HG03060 (cell line): ENCODE data around the gene PARD3B.

Experiments
- ATAC-seq: cut with Tn5 transposase; IDR thresholded peaks from one replicate; pipeline ENCODE4 v1.9.1; 2021; ENCODE audit warnings: low read depth, moderate number of reproducible peaks; ENCODE audit not compliant: unreplicated experiment

The PARD3B gene

GRCh38 chr2:204876311-204876710 lies 331.0 kb downstream of the PARD3B start:
- ATAC-seq, result no peak

GRCh38 chr2:204877691-204878090 lies 332.4 kb downstream of the PARD3B start:
- ATAC-seq, result no peak

GRCh38 chr2:204880928-204881327 lies 335.7 kb downstream of the PARD3B start:
- no peak for ATAC-seq

GRCh38 chr2:204881655-204882054 lies 336.4 kb downstream of the PARD3B start:
- ATAC-seq, result no peak

GRCh38 chr2:204885747-204886146 lies 340.5 kb downstream of the PARD3B start:
- ATAC-seq, result no peak

- ATAC-seq, result no peak
Measured at GRCh38 chr2:204886713-204887112, 341.4 kb downstream of the PARD3B start.

GRCh38 chr2:204888222-204888621 lies 342.9 kb downstream of the PARD3B start:
- ATAC-seq, result no peak

GRCh38 chr2:204890680-204891079 lies 345.4 kb downstream of the PARD3B start:
- no peak for ATAC-seq

- ATAC-seq, result no peak
Measured at GRCh38 chr2:204891739-204892138, 346.5 kb downstream of the PARD3B start.

GRCh38 chr2:204892506-204893255 lies 347.4 kb downstream of the PARD3B start:
- no peak for ATAC-seq

- no peak for ATAC-seq
Measured at GRCh38 chr2:204896146-204896545, 350.9 kb downstream of the PARD3B start.

- no peak for ATAC-seq
Measured at GRCh38 chr2:204897561-204897960, 352.3 kb downstream of the PARD3B start.

GRCh38 chr2:204898928-204899640 lies 353.8 kb downstream of the PARD3B start:
- ATAC-seq, result no peak

GRCh38 chr2:204899983-204900382 lies 354.7 kb downstream of the PARD3B start:
- ATAC-seq, result no peak

GRCh38 chr2:204900487-204900886 lies 355.2 kb downstream of the PARD3B start:
- no peak for ATAC-seq

GRCh38 chr2:204900910-204901309 lies 355.6 kb downstream of the PARD3B start:
- no peak for ATAC-seq

GRCh38 chr2:204901591-204901990 lies 356.3 kb downstream of the PARD3B start:
- no peak for ATAC-seq

GRCh38 chr2:204909791-204910190 lies 364.5 kb downstream of the PARD3B start:
- no peak for ATAC-seq

- no peak for ATAC-seq
Measured at GRCh38 chr2:204913312-204913711, 368.0 kb downstream of the PARD3B start.

GRCh38 chr2:204913854-204914464 lies 368.7 kb downstream of the PARD3B start:
- no peak for ATAC-seq

- ATAC-seq, result no peak
Measured at GRCh38 chr2:204914708-204915107, 369.4 kb downstream of the PARD3B start.
